GM18519 (cell line): Measurements from ENCODE around the gene ZNF771.

Experiments used
- ATAC-seq: cut with Tn5 transposase; IDR thresholded peaks from one replicate; pipeline ENCODE4 v1.9.1; 2021; ENCODE audit warnings: mild to moderate bottlenecking, moderate library complexity; ENCODE audit not compliant: unreplicated experiment, low FRiP score

ZNF771 gene

GRCh38 chr16:30407102-30407803 is at the start of gene ZNF771:
ZNF771 (plus strand) TSS chr16:30407606; CDS start chr16:30408054, 448 bp downstream.
- peak; percentile 57 for ATAC-seq

DNA sequence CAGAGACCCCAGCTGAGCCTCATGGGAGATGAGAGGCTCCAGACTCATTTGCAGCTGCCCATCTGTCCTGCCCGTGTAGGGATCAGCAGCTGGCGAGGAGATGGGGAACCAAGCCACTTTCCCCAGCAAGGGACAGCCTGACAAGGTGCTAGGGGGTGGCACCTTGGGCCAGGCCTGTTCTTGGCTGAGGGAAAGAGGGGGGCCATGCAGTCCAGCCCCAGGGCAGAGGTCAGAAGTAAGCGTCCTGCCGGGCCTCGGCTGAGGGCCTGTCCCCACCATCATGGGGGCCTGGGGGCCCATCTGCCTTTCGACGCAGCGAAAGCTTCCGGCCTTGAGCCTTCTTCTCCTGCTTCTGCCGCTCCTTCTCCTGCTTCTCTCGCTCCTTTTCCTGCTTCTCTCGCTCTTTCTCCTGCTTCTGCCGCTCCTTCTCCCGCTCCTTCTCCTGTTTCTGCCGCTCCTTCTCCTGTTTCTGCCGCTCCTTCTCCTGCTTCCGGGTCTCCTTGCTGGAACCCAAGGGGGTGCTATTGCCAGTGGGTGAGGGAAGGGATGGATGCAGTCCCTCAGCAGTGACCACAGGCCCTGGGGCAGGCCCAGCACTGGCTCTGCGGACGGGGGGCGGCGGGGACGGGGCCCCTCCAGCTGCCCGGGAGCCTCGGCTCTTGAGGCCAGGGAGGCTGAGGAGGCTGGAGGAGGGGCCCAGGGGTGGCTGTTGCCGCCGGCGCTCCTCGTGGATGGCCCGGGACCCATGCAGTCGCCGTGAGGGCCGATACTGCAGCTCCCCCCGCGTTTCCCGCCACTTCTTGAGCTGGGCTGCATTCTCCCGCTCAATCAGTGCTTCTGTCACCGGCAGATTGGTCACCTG is 49.5 kb upstream of the ZNF771 start:
- ATAC-seq = no peak

DNA sequence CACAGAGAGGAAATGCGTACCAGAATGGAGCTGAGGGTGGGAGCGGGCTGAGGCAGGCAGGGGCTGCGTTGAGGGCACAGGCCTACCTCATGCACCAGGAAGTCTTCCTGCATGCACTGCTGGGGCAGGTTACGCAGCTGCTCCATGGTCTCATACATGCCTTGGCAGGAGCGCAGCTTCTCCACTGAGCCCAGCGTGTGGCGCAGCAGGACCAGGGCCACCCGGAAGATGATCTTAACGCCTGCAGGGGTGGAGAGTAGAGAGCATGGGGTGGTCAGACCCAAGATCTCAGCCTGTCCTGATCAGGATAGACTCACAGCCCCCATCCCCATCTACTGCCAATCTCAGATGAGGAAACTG is 48.8 kb upstream of the ZNF771 start:
- ATAC-seq = no peak

GRCh38 chr16:30358990-30359870 is 48.2 kb upstream of the ZNF771 start:
- ATAC-seq = no peak

GRCh38 chr16:30359871-30360170 is 47.6 kb upstream of the ZNF771 start:
- no peak for ATAC-seq

- no peak for ATAC-seq
These were observed 46.2 kb upstream of the ZNF771 start for GRCh38 chr16:30361180-30361579.

DNA sequence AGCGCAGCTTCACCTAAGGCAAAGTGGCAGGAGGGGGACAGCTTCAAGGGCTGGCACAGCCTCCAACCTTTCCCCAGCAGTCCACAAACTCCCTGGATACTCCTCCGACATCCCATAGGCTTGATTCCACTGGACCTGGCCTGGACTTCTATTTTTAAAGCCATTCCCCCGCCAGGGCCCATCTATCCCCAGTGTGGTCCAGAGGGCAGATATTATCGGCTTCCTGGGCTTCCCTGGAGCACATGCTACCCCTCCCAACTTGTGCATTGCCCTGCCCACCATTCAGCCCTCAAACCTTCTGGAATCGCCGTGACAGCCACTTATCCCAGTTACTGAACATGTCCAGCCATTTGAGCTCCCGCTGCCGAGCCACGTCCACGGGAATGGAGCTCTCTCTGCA is 42.2 kb upstream of the ZNF771 start:
- ATAC-seq = no peak

DNA sequence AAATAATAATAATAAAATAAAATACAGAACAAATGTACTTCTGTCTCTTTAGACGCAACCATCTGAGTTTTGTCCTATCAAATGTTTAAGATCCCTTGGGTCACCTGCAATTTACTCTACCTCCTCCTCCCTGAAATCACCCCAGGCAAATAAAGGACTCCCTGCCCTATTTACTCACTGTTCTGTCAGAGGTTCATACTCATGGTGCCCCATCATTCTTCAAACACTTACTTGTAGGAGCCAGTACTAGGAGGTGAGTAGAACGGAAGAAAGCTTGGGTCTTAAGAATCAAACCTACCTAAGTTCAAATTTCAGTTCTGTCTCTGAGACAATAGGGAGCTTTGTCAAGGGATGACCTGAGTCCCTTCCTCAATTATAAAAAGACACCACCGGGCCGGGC is 40.9 kb upstream of the ZNF771 start:
- ATAC-seq = no peak

DNA sequence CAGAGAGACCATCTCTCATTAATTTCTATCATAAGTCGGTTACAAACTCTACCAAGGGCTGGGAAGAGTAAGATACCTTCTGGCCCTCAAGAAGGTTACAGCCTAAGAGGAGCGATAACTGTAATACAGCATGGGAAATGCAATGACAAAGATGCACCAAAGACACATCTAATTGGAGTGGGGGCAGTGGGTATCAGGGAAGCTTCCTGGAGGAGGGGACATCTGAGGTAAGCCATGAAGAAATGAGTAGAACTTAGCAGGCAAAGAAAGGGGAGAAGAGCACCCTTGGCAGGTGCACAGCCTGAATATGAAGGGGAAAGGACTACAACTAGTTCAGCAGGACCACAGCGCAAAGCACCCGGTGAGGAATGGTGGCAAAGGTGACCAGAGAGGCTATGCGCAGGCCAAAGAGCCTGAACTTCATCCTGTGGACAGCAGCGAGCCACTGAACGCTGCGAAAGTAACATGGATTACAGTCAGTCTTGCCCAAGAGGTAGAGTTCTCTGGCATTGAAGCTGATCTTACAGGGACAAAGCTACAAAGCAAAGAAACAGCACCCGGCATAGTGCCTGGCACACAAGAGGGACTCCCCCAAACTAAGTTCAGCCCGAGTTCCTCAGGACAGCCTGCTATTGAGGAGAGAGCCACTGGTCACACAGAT is 39.9 kb upstream of the ZNF771 start:
- no peak for ATAC-seq

DNA sequence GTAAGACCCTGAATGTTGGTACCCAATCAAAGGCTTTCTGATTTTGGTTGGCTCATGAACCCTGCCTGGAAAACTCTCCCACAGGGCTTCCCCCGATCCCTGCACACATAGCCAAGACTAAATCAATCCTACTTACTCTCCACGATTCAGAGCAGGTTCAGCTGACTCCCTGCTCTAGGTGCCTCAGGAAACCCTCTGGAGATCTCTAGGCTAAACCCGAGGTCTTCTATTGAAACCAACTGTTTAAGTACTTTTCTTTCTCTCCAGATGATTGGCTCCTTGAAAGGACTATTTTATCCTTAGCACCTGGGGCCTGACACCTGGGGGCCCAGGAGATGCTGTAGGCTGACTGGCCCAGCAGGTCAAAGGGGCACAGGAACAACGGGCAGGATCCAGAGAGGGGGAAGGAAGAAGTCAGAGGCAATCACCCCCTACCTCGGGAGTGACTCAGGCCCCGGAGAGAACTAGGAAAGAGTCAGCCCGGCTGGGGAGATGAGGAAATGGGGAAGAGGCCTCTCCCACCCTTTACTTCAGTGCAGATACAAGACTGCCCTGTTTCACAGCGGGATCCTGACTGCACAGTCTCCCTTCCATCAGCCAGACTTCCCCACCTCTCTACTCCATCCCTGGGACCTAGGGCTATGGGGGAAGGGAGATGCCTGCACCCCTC is 39.1 kb upstream of the ZNF771 start:
- no peak for ATAC-seq

- ATAC-seq = no peak
These were observed 38.7 kb upstream of the ZNF771 start for GRCh38 chr16:30368792-30369090.

GRCh38 chr16:30369091-30369937 is 38.1 kb upstream of the ZNF771 start:
- ATAC-seq = no peak

DNA sequence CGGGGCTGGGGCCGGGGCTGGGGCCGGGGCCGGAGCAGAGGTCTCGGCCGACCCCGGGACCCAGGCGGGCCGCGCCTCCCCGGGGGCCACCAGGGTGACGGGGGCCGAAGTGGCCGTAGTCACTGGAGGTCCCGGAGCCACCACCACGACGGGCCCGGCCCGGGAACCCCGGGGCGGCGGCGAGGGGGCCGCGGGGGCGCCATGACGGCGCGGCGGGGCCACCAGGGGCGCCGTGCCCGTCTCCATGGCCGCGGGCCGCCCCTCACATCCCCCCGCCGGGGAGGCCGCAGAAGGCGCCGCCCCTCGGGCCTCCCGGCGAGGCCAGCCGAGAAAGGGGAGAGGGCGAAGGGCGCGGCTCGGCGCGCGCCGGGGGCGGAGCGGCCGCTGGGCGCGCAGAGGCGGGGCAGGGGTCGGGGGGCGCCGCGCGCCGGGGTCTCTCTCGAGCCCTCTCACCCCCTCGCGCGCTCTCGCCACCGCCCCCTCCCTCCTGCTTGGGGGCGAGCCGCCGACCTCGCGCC is 37.4 kb upstream of the ZNF771 start:
- ATAC-seq = peak; percentile 11

- peak; percentile 60 for ATAC-seq
These were observed 36.8 kb upstream of the ZNF771 start, which contains the start of gene TBC1D10B for GRCh38 chr16:30370456-30371247. TBC1D10B (minus strand) TSS chr16:30370494; CDS start chr16:30370183, 311 bp downstream.

DNA sequence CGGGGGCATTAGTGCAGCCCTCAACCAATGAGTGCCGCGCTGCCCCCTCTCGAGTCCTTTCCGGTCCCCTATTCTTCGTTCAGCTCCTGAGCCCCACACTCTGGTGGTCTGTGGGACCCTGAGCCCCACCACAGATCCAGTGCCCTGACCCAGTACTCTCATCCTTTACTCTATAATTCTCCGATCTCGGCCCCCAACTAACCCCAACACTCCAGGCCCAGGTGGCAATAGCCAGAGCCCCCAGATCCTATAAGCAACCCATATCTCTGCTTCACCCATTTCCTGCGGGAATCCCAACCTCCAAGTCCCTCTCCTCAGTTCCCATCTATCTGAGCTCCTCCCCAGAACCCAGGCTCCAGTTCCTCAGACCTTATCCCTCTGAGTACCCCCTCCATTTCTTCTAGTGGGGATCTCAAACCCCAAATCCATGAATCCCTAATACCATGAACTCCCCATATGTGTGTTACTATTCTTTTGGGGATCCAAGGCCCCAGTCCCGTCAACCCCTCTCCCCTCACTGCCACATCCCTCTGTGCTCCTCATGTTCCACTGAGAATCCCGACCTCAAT is 36.1 kb upstream of the ZNF771 start:
- no peak for ATAC-seq

DNA sequence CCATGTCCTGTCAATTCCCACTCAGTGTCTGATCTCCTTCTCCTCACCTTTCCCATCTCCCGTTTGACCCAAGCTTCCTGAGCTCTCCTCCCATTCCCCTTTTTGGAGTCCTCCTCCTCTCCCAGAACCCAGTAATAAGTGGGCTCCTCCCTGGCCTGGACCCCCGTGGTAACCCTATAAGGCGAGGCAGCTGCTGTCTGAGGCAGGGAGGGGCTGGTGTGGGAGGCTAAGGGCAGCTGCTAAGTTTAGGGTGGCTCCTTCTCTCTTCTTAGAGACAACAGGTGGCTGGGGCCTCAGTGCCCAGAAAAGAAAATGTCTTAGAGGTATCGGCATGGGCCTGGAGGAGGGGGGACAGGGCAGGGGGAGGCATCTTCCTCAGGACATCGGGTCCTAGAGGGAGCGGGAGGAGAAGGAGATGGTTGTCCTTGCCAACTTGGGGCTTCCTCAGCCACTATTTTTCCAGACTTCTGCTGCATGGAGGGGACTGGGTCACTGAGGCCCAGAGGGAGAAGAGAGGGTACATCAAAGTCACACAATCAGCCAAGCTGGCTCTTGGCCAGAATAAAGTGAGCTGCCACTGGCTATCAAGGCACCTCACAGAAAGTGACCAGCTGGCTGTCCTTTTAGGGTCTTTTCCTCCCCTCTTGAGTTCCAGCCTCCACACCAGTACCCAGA is 35.2 kb upstream of the ZNF771 start:
- ATAC-seq = no peak

DNA sequence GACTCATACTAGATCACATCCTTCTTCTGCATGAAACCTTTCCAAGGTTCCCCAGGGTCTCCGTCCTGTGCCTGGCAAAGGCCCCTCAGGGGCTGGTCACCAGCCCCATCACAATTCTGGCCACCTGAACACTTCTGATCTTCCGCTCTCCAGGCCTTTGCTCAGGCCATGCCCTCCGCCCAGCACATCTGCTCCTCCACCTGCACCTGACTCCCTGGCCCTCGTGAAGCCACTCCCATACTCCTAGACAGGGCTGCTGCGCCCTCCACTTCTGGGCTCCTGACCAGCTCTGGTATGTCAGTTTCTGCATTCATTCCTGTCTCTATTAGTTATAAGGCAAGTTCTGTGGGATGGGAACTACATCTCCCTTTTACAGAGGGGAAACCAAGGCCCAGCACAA is 34.7 kb upstream of the ZNF771 start:
- ATAC-seq = no peak
